Calu3 (cell line): ENCODE results near the gene SOX10. TPM values are rescaled to one million over a fixed set of nuclear protein-coding genes. Genes with fewer than 3 reads are reported as not detected.

Experiments
- BruUV-seq: library from RNA; stranded (reverse); fragments of 400-500 nt; replicated peaks from 2 replicates; lab custom pipeline; 2021; lab: Mats Ljungman, UMichigan
- CTCF ChIA-PET: fragments of 300-600 bp; sonication (Branson Sonifier 250); formaldehyde crosslinking; loops from one replicate; lab custom pipeline; 2022; ENCODE audit warnings: antibody characterized with exemption; lab: Charles Lee
- DNase-seq: peaks from one replicate; pipeline ENCODE4 v3.0.0; 2022
- H3K27ac Mint-ChIP-seq: one replicate; pipeline ENCODE4 v1.8.0; 2022; ENCODE audit warnings: mixed read lengths; ENCODE audit not compliant: unreplicated experiment
- H3K27me3 Mint-ChIP-seq: one replicate; pipeline ENCODE4 v1.8.0; 2022; ENCODE audit warnings: mixed read lengths; ENCODE audit not compliant: unreplicated experiment
- H3K36me3 Mint-ChIP-seq: one replicate; pipeline ENCODE4 v1.8.0; 2022; ENCODE audit warnings: mild to moderate bottlenecking, moderate library complexity, mixed read lengths; ENCODE audit not compliant: insufficient read depth, unreplicated experiment
- H3K4me1 Mint-ChIP-seq: one replicate; pipeline ENCODE4 v1.8.0; 2022; ENCODE audit warnings: mild to moderate bottlenecking, low read depth, mixed read lengths; ENCODE audit not compliant: unreplicated experiment
- H3K4me3 Mint-ChIP-seq: one replicate; pipeline ENCODE4 v1.8.0; 2022; ENCODE audit warnings: mild to moderate bottlenecking, low read depth, moderate library complexity, mixed read lengths; ENCODE audit not compliant: unreplicated experiment
- H3K9me3 Mint-ChIP-seq: one replicate; pipeline ENCODE4 v1.8.0; 2022; ENCODE audit warnings: low read depth, mixed read lengths; ENCODE audit not compliant: unreplicated experiment
- intact Hi-C: fragments of 100-400 bp; cut with micrococcal nuclease; formaldehyde crosslinking; loops from one replicate; pipeline ENCODE4 v1.10.0; 2022; ENCODE audit not compliant: unreplicated experiment
- total RNA-seq: library from RNA; stranded (reverse); gene quantifications from 2 replicates; pipeline ENCODE4 v1.2.3, GENCODE V29; 2022
- TF ChIP-seq, protein P1 (sequence below): fragments of 200-600 bp; IDR thresholded peaks from one replicate; pipeline ENCODE4 v1.8.0; 2022; ENCODE audit warnings: antibody characterized with exemption; ENCODE audit not compliant: unreplicated experiment

The SOX10 gene
- total RNA-seq, 1 experiment from 2014 or later: not detected

DNA sequence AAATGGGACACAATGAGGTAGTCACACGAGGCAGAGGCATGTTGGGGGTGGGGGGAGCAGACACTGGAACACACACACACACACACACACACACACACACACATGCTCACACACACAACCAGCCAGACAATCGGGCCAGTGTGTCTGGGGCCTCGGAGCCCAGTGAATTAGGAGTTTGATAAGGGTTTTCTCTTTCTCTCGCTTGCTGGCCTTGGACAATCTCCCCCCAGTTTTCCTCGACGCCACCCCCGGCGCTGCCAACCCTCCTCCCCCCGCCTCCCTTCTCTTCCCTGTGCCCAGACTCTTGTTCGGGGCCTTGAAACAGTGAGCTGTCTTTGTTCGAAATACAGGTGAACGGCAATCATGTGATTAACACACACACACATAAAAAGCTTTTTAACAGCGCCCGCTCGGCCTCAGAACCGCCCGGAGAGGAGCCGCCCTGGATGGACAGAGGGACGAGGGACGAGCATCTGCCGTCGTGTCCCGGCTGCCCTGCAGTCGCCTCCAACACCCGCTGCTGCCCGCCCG is 1.5 kb upstream of the SOX10 start:
- Mint-ChIP-seq H3K27ac (no peak overlapping the region), H3K27me3 (no peaks in the 10 kb centered on the region), H3K4me3 (no peak overlapping the region), H3K9me3 (no peaks in the 10 kb centered on the region), H3K36me3 (no peaks in the 10 kb centered on the region), H3K4me1 (no peaks in the 10 kb centered on the region)
- CTCF ChIA-PET: interaction anchor here (0.7 kb wide), 1 partner anchor 19 kb away, joined by 6 read pairs; no protein-coding TSS in a partner anchor
- intact Hi-C loops: no loop called here
- TF ChIP-seq, protein P1, sequence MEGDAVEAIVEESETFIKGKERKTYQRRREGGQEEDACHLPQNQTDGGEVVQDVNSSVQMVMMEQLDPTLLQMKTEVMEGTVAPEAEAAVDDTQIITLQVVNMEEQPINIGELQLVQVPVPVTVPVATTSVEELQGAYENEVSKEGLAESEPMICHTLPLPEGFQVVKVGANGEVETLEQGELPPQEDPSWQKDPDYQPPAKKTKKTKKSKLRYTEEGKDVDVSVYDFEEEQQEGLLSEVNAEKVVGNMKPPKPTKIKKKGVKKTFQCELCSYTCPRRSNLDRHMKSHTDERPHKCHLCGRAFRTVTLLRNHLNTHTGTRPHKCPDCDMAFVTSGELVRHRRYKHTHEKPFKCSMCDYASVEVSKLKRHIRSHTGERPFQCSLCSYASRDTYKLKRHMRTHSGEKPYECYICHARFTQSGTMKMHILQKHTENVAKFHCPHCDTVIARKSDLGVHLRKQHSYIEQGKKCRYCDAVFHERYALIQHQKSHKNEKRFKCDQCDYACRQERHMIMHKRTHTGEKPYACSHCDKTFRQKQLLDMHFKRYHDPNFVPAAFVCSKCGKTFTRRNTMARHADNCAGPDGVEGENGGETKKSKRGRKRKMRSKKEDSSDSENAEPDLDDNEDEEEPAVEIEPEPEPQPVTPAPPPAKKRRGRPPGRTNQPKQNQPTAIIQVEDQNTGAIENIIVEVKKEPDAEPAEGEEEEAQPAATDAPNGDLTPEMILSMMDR: no peak
- DNase-seq: no peak
- no TSS peak for BruUV-seq

DNA sequence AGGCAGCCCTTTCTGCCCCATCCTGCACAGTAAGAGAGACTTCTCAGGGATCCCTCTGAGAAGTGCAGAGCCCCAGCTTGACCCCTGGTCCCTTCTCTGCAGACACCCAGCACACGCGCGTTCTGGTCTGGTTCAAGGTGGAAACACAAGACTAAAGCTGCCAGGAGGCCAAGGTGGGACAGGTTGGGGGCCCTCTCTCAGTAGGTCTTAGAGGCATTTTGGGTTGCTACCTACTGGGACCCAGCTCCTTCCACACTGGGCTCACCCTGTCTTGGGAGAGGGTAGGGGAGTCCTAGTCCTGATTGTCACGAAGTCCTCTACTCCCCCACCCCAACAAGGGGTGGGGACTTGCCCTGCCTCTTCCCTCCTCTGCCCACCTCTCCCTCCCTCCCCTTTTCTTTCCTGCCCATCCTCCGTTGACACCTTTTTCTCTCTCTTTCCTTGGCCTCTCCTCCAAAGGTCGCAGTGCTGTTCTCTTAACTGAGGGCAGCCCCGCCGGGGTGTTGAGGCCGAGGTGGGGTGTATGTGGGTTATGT is 763 bp upstream of the SOX10 start:
- no peak overlapping the region for H3K27ac Mint-ChIP-seq
- no TSS peak for BruUV-seq
- no peak overlapping the region for H3K4me3 Mint-ChIP-seq
- TF ChIP-seq, protein P1: no peak
- H3K27me3 Mint-ChIP-seq: no peaks in the 10 kb centered on the region
- H3K36me3 Mint-ChIP-seq: no peaks in the 10 kb centered on the region
- no peaks in the 10 kb centered on the region for H3K4me1 Mint-ChIP-seq
- CTCF ChIA-PET: interaction anchor here (0.6 to 0.7 kb wide), 2 partner anchors 15 to 18 kb away, joined by 6 to 11 read pairs; no protein-coding TSS in a partner anchor
- intact Hi-C loops: no loop called here
- DNase-seq: no peak
- no peaks in the 10 kb centered on the region for H3K9me3 Mint-ChIP-seq

GRCh38 chr22:37982938-37983859 is 1.2 kb downstream of the SOX10 start:
- Mint-ChIP-seq H3K27ac (no peak overlapping the region), H3K36me3 (no peaks in the 10 kb centered on the region), H3K9me3 (no peaks in the 10 kb centered on the region), H3K27me3 (no peaks in the 10 kb centered on the region), H3K4me1 (no peaks in the 10 kb centered on the region), H3K4me3 (no peak overlapping the region)
- CTCF ChIA-PET: no interaction called here
- no peak for DNase-seq
- BruUV-seq: no TSS peak
- intact Hi-C loops: no loop called here
- TF ChIP-seq, protein P1: no peak

GRCh38 chr22:37982151-37982785 is 2.1 kb downstream of the SOX10 start:
- intact Hi-C loops: no loop called here
- no peaks in the 10 kb centered on the region for H3K4me1 Mint-ChIP-seq
- CTCF ChIA-PET: no interaction called here

More at GRCh38 chr22:37982151-37982785, 2.1 kb downstream of the SOX10 start:
- no peak overlapping the region for H3K27ac Mint-ChIP-seq
- BruUV-seq: no TSS peak
- TF ChIP-seq, protein P1: no peak
- no peaks in the 10 kb centered on the region for H3K9me3 Mint-ChIP-seq
- H3K36me3 Mint-ChIP-seq: no peaks in the 10 kb centered on the region
- H3K27me3 Mint-ChIP-seq: no peaks in the 10 kb centered on the region
- DNase-seq: no peak
- no peak overlapping the region for H3K4me3 Mint-ChIP-seq
